Activated naive CD4-positive, alpha-beta T cell treated with anti-CD3 and anti-CD28 coated beads, Interleukin-2, amount 50 U/mL, for 24 hours (primary cell): ENCODE data around the gene GAS5.
A peak's percentile ranks its signal among the peaks of the same experiment; 100 is the strongest.
"Not testable (repeated sequence)": the region's sequence is repeated elsewhere in the genome, so short reads cannot be mapped to it uniquely, and the experiment has no call there.

Experiments
- H3K27ac Mint-ChIP-seq: one replicate; pipeline ENCODE4 v1.8.0; 2021; ENCODE audit warnings: mild to moderate bottlenecking, mixed read lengths
- H3K27me3 Mint-ChIP-seq: one replicate; pipeline ENCODE4 v1.8.0; 2021; ENCODE audit warnings: mixed read lengths
- H3K36me3 Mint-ChIP-seq: one replicate; pipeline ENCODE4 v1.8.0; 2021; ENCODE audit warnings: mixed read lengths
- H3K4me1 Mint-ChIP-seq: one replicate; pipeline ENCODE4 v1.8.0; 2021; ENCODE audit warnings: mixed read lengths
- H3K4me3 Mint-ChIP-seq: one replicate; pipeline ENCODE4 v1.8.0; 2021; ENCODE audit warnings: mild to moderate bottlenecking, mixed read lengths
- H3K9me3 Mint-ChIP-seq: one replicate; pipeline ENCODE4 v1.8.0; 2021; ENCODE audit warnings: mixed read lengths

The GAS5 gene

DNA sequence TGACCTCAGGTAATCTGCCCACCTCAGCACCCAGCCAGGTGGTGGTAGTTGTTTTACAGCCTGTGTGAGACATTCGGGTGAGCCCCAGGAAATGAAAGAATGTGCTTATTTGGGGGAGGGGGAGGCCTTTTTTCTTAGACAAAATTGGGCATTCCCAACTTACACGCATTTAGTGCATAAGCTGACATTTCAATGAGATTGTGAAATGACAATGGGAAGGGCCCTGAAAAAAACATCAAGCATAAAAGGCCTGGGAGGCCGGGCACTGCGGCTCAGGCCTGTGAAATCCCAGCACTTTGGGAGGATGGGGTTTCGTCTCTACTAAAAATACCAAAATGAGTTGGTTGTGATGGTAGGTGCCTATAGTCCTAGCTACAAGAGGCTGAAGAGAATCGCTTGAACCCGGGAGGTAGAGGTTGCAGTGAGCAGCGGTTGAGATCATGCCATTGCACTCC is 5.0 kb downstream of the GAS5 start:
- peak overlapping the region; percentile 98 for H3K4me3 Mint-ChIP-seq
- no peaks in the 10 kb centered on the region for H3K9me3 Mint-ChIP-seq
- peak overlapping the region; percentile 99 for H3K27ac Mint-ChIP-seq
- H3K27me3 Mint-ChIP-seq: no peaks in the 10 kb centered on the region
- peaks cover 48% of the 10 kb centered on the region for H3K36me3 Mint-ChIP-seq
- peaks cover 19% of the 10 kb centered on the region for H3K4me1 Mint-ChIP-seq

- Mint-ChIP-seq H3K4me1 (peaks cover 19% of the 10 kb centered on the region), H3K36me3 (peaks cover 42% of the 10 kb centered on the region), H3K27ac (peak overlapping the region; percentile 99), H3K4me3 (peak overlapping the region; percentile 98)
- H3K9me3 Mint-ChIP-seq, H3K27me3 Mint-ChIP-seq: not testable (repeated sequence)
These were observed 5.5 kb downstream of the GAS5 start for GRCh38 chr1:173862146-173862768.

DNA sequence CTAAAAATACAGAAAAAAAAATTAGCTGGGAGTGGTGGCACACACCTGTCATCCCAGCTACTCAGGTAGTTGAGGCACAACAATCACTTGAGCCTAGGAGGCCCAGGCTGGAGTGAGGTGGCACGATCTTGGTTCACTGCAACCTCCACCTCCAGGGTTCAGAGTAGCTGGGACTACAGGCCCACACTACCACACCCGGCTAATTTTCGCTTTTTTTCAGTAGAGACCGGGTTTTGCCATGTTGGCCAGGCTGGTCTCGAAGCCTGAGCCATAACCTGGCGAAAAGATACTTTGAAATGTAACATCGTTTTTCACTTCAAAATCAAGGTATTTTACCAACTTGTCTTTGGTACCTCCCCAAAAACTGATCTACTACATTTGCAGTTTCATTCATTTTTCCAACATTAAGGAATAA is 6.1 kb downstream of the GAS5 start:
- no peaks in the 10 kb centered on the region for H3K27me3 Mint-ChIP-seq
- no peaks in the 10 kb centered on the region for H3K9me3 Mint-ChIP-seq
- peaks cover 19% of the 10 kb centered on the region for H3K4me1 Mint-ChIP-seq
- H3K27ac Mint-ChIP-seq: peak overlapping the region; percentile 99
- H3K4me3 Mint-ChIP-seq: peak overlapping the region; percentile 98
- peaks cover 37% of the 10 kb centered on the region for H3K36me3 Mint-ChIP-seq

DNA sequence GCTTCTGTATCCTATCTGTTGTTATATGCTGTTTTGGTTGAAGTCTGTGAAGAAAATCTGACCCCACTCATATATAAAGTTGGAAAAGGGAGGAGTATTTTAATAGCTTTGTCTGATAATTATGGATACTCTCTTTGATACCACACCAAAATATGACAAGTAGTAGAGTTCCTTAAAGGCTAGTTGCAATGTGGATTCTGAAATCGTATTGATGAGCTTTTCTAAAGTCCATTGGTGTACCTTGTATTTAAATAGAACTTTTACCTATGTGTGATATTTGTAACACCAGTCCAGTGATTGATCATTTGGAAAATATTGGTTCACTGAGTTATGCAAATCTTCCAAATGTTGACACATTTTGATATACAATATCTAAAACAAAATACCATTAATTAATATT is 7.7 kb downstream of the GAS5 start:
- peaks cover 24% of the 10 kb centered on the region for H3K36me3 Mint-ChIP-seq
- no peaks in the 10 kb centered on the region for H3K9me3 Mint-ChIP-seq
- peaks cover 14% of the 10 kb centered on the region for H3K4me1 Mint-ChIP-seq
- H3K27ac Mint-ChIP-seq: peak overlapping the region; percentile 57
- H3K4me3 Mint-ChIP-seq: peak overlapping the region; percentile 19
- no peaks in the 10 kb centered on the region for H3K27me3 Mint-ChIP-seq

GRCh38 chr1:173859547-173859946 is 8.2 kb downstream of the GAS5 start:
- Mint-ChIP-seq H3K36me3 (peaks cover 23% of the 10 kb centered on the region), H3K4me1 (peaks cover 12% of the 10 kb centered on the region)
- not testable (repeated sequence) for H3K27ac Mint-ChIP-seq, H3K27me3 Mint-ChIP-seq, H3K4me3 Mint-ChIP-seq, H3K9me3 Mint-ChIP-seq

DNA sequence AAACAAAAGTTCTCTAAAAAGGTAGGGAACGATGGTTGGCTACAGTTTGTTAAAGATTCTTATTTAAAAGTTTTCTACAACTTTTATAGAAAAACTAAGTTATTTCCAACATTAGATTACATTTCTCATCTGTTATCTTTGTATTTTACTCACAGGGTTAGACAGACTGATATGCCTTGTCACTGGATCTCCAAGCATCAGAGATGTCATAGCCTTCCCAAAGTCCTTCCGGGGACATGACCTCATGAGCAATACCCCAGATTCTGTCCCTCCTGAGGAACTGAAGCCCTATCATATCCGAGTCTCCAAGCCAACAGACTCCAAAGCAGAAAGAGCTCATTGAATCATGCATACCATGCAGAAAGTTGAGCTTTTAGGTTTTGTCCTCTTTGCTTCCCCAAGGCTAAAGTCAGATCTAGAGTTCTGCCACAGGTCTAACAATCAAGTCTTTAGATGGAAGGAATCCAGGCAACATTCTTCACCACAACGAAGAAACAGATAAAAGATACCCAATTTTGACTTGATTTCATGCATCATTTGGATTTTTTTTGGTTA is 10.3 kb downstream of the GAS5 start:
- Mint-ChIP-seq H3K4me3 (no peak overlapping the region), H3K27ac (no peak overlapping the region), H3K36me3 (peaks cover 12% of the 10 kb centered on the region), H3K27me3 (no peaks in the 10 kb centered on the region), H3K4me1 (peaks cover 3% of the 10 kb centered on the region), H3K9me3 (no peaks in the 10 kb centered on the region)

GRCh38 chr1:173856903-173857302 is 10.9 kb downstream of the GAS5 start:
- Mint-ChIP-seq H3K9me3 (no peaks in the 10 kb centered on the region), H3K27me3 (no peaks in the 10 kb centered on the region), H3K36me3 (peaks cover 11% of the 10 kb centered on the region), H3K27ac (no peak overlapping the region), H3K4me1 (peaks cover 3% of the 10 kb centered on the region), H3K4me3 (no peak overlapping the region)

DNA sequence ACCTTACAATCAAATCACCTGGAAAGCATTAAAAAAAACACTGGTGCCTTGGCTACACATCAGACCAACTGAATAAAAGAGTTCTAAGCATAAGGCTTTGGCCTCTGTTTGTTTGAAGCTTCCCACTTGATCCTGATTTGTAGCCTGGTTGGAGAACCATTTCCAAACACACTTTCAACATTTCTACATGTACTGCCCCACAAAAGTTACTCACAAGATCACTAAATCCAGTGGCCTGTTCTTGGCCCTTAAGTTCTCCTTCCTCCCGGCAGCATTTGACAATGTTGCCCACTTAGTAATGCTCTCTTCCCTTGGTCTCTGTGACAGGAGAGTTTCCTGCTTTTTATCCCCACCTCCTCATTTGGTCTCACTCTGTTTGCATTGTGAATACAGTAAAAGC is 11.8 kb downstream of the GAS5 start:
- Mint-ChIP-seq H3K9me3 (no peaks in the 10 kb centered on the region), H3K27me3 (no peaks in the 10 kb centered on the region), H3K27ac (peak overlapping the region; percentile 48)

GRCh38 chr1:173853074-173853473 is 14.7 kb downstream of the GAS5 start:
- H3K9me3 Mint-ChIP-seq: no peaks in the 10 kb centered on the region
- H3K36me3 Mint-ChIP-seq: peaks cover 10% of the 10 kb centered on the region
- no peak overlapping the region for H3K4me3 Mint-ChIP-seq
- H3K27ac Mint-ChIP-seq: no peak overlapping the region
- H3K4me1 Mint-ChIP-seq: peaks cover 5% of the 10 kb centered on the region
- H3K27me3 Mint-ChIP-seq: no peaks in the 10 kb centered on the region

More for the DNA sequence above, 11.8 kb downstream of the GAS5 start:
- Mint-ChIP-seq H3K36me3 (peaks cover 10% of the 10 kb centered on the region), H3K4me1 (peaks cover 3% of the 10 kb centered on the region), H3K4me3 (no peak overlapping the region)

DNA sequence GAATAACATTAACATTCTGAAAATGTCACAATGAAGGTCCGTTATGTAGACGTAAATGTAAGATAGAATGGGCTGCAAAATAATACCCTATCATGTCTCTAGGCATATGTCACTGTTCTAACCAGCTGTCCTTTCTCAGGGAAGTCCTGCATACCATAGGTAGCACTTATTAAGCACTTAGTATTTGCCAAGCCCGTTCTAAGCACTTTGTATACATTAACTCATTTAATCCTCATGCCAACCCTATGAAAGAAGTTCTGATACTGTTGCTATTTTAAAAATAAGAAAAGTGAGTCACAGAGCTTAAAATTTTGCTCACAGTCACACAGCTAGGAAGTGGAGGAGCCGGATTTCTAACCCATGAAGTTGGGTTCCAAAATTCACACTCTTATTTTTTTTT is 15.7 kb downstream of the GAS5 start:
- Mint-ChIP-seq H3K4me1 (peaks cover 5% of the 10 kb centered on the region), H3K36me3 (peaks cover 14% of the 10 kb centered on the region), H3K27ac (no peak overlapping the region), H3K4me3 (no peak overlapping the region), H3K27me3 (no peaks in the 10 kb centered on the region), H3K9me3 (no peaks in the 10 kb centered on the region)

GRCh38 chr1:173832748-173833147 is 35.0 kb downstream of the GAS5 start:
- peaks cover 14% of the 10 kb centered on the region for H3K36me3 Mint-ChIP-seq
- H3K27ac Mint-ChIP-seq: no peak overlapping the region
- no peak overlapping the region for H3K4me3 Mint-ChIP-seq
- no peaks in the 10 kb centered on the region for H3K9me3 Mint-ChIP-seq
- H3K27me3 Mint-ChIP-seq: no peaks in the 10 kb centered on the region
- H3K4me1 Mint-ChIP-seq: peaks cover 5% of the 10 kb centered on the region

DNA sequence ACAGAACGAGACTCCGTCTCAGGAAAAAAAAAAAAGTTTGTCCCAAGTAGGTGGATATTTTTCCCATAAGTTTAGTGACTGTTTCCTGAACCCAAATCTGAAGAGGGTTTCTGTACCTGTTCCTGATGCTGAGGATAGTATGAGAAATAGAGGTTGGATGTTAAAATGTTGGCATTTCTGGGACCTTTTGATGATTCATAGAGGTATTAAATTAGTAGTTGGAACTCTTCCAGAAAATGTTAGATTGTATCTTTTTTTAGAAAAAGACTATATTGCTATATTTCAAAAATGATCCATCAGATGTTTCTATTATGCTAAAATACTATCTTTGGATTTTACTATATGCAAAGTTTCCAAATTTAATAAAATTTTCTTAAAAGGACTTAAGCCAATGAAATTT is 40.2 kb downstream of the GAS5 start:
- peaks cover 7% of the 10 kb centered on the region for H3K36me3 Mint-ChIP-seq
- H3K4me1 Mint-ChIP-seq: peaks cover 39% of the 10 kb centered on the region
- H3K4me3 Mint-ChIP-seq: no peak overlapping the region
- H3K27ac Mint-ChIP-seq: no peak overlapping the region
- H3K9me3 Mint-ChIP-seq: no peaks in the 10 kb centered on the region
- H3K27me3 Mint-ChIP-seq: no peaks in the 10 kb centered on the region

- Mint-ChIP-seq H3K36me3 (peaks cover 6% of the 10 kb centered on the region), H3K9me3 (no peaks in the 10 kb centered on the region), H3K4me1 (peaks cover 60% of the 10 kb centered on the region), H3K27me3 (no peaks in the 10 kb centered on the region), H3K4me3 (peak within 1 kb of the TSS; percentile 91), H3K27ac (peak within 1 kb of the TSS; percentile 98)
These were observed 43.3 kb downstream of the GAS5 start, which contains the start of the genes CENPL and DARS2 for GRCh38 chr1:173824315-173825081. TSS of gene CENPL (minus strand) at chr1:173824883. CDS start at chr1:173811299, 13,584 bp downstream. TSS of gene DARS2 (plus strand) at chr1:173824673. CDS start at chr1:173825230, 557 bp downstream.

GRCh38 chr1:173823781-173824314 is 43.9 kb downstream of the GAS5 start:
- Mint-ChIP-seq H3K27me3 (no peaks in the 10 kb centered on the region), H3K9me3 (no peaks in the 10 kb centered on the region), H3K4me1 (peaks cover 60% of the 10 kb centered on the region), H3K4me3 (peak overlapping the region; percentile 91), H3K27ac (peak overlapping the region; percentile 98), H3K36me3 (peaks cover 3% of the 10 kb centered on the region)

- Mint-ChIP-seq H3K27me3 (no peaks in the 10 kb centered on the region), H3K27ac (no peak overlapping the region), H3K9me3 (no peaks in the 10 kb centered on the region), H3K4me1 (peaks cover 53% of the 10 kb centered on the region), H3K4me3 (no peak overlapping the region), H3K36me3 (peaks cover 5% of the 10 kb centered on the region)
These were observed 46.1 kb downstream of the GAS5 start for GRCh38 chr1:173821680-173822079.

GRCh38 chr1:173818459-173818858 is 49.3 kb downstream of the GAS5 start:
- Mint-ChIP-seq H3K27ac (no peak overlapping the region), H3K36me3 (peaks cover 12% of the 10 kb centered on the region)

More at GRCh38 chr1:173818459-173818858, 49.3 kb downstream of the GAS5 start:
- H3K4me1 Mint-ChIP-seq: peaks cover 60% of the 10 kb centered on the region
- no peak overlapping the region for H3K4me3 Mint-ChIP-seq
- no peaks in the 10 kb centered on the region for H3K27me3 Mint-ChIP-seq
- H3K9me3 Mint-ChIP-seq: no peaks in the 10 kb centered on the region
